Astrocyte of the hippocampus (primary cell): Measurements from ENCODE around the gene EFNB2.

ENCODE experiments used
- DNase-seq: peaks from one replicate; pipeline ENCODE4 v3.0.0; 2011; ENCODE audit warnings: low read depth, low spot score

The EFNB2 gene

GRCh38 chr13:106550570-106551135, 15.2 kb upstream of the EFNB2 start:
- DNase-seq: no peak

GRCh38 chr13:106548064-106548696, 12.7 kb upstream of the EFNB2 start:
- DNase-seq: no peak

GRCh38 chr13:106541826-106542225, 6.4 kb upstream of the EFNB2 start:
- DNase-seq: no peak

GRCh38 chr13:106540613-106541012, 5.2 kb upstream of the EFNB2 start:
- no peak for DNase-seq

GRCh38 chr13:106537521-106537920, 2.1 kb upstream of the EFNB2 start:
- DNase-seq: no peak

GRCh38 chr13:106536244-106537034, 977 bp upstream of the EFNB2 start:
- peak; percentile 97 for DNase-seq

- peak; percentile 62 for DNase-seq
Measured at GRCh38 chr13:106534639-106535551, 567 bp downstream of the EFNB2 start.

- peak; percentile 82 for DNase-seq
Measured at GRCh38 chr13:106533943-106534638, 1.4 kb downstream of the EFNB2 start.

GRCh38 chr13:106533101-106533942, 2.1 kb downstream of the EFNB2 start:
- DNase-seq: peak; percentile 95

- DNase-seq: peak; percentile 62
Measured at GRCh38 chr13:106532111-106532929, 3.1 kb downstream of the EFNB2 start.

- peak; percentile 60 for DNase-seq
Measured at GRCh38 chr13:106530980-106531481, 4.4 kb downstream of the EFNB2 start.

GRCh38 chr13:106530171-106530851, 5.2 kb downstream of the EFNB2 start:
- peak; percentile 74 for DNase-seq

GRCh38 chr13:106529415-106530170, 5.9 kb downstream of the EFNB2 start:
- peak; percentile 65 for DNase-seq

- peak; percentile 38 for DNase-seq
Measured at GRCh38 chr13:106528718-106529414, 6.6 kb downstream of the EFNB2 start.

GRCh38 chr13:106527826-106528225, 7.6 kb downstream of the EFNB2 start:
- DNase-seq: peak; percentile 63

GRCh38 chr13:106527445-106527801, 8.0 kb downstream of the EFNB2 start:
- peak; percentile 46 for DNase-seq

- DNase-seq: peak; percentile 51
Measured at GRCh38 chr13:106526738-106527444, 8.6 kb downstream of the EFNB2 start.
